Effector memory CD8-positive, alpha-beta T cell (primary cell): ENCODE measurements around the gene ST3GAL2.
"Not testable (repeated sequence)": the region's sequence is repeated elsewhere in the genome, so short reads cannot be mapped to it uniquely, and the experiment has no call there.

ENCODE experiments used
- ATAC-seq: fragments of 150-1000 bp; cut with Tn5 transposase; replicated peaks from 2 replicates; pipeline ENCODE4 v1.10.0; 2021; ENCODE audit warnings: mild to moderate bottlenecking, moderate library complexity
- DNase-seq, 3 experiments: peaks; one replicate each; pipeline ENCODE4 v3.0.0; 2021
- H3K27ac Mint-ChIP-seq, 2 donors: one replicate each; pipeline ENCODE4 v1.8.0; 2022; ENCODE audit warnings: mild to moderate bottlenecking in 2 of 2, mixed read lengths in 2 of 2, moderate library complexity in 2 of 2
- H3K27me3 Mint-ChIP-seq, 2 donors: one replicate each; pipeline ENCODE4 v1.8.0; 2022; ENCODE audit warnings: mixed read lengths in 2 of 2
- H3K36me3 Mint-ChIP-seq: one replicate; pipeline ENCODE4 v1.8.0; 2022; ENCODE audit warnings: mild to moderate bottlenecking, moderate library complexity, mixed read lengths; ENCODE audit not compliant: insufficient read depth
- H3K4me1 Mint-ChIP-seq, 2 donors: one replicate each; pipeline ENCODE4 v1.8.0; 2022; ENCODE audit warnings: low read depth in 2 of 2, mixed read lengths in 2 of 2
- H3K4me3 Mint-ChIP-seq, 2 donors: one replicate each; pipeline ENCODE4 v1.8.0; 2022; ENCODE audit warnings: mild to moderate bottlenecking in 2 of 2, mixed read lengths in 2 of 2, moderate library complexity in 2 of 2
- H3K9me3 Mint-ChIP-seq, 2 donors: one replicate each; pipeline ENCODE4 v1.8.0; 2022; ENCODE audit warnings: mixed read lengths in 2 of 2

Gene ST3GAL2

GRCh38 chr16:70370145-70370544, 68.8 kb downstream of the ST3GAL2 start:
- not testable (repeated sequence) for H3K4me3 Mint-ChIP-seq, H3K9me3 Mint-ChIP-seq, H3K4me1 Mint-ChIP-seq, H3K27me3 Mint-ChIP-seq
- ATAC-seq = peak; percentile 77
- peaks cover 88% of the 10 kb centered on the region for H3K36me3 Mint-ChIP-seq
- peak; percentile 21 to 35 (median 30) for DNase-seq
- peak overlapping the region; percentile 76 to 79 for H3K27ac Mint-ChIP-seq

DNA sequence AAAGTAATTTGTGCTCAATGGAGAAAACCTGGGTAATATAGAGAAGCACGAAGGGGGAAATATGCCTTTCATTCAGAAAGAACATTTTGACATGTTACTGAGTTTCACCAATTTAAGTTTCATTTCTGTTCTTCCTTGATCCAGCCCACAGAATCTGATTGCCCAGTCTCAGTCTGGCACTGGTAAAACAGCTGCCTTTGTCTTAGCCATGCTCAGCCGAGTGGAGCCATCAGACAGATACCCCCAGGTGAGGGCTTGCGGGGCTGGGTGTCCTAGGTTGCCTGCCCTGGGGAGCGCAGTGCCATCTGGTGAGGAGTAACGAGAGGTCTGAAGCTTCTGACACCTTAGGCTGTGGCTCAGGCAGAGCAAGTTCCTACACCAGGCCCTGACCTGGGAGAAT, 74.5 kb downstream of the ST3GAL2 start:
- Mint-ChIP-seq H3K4me3 (no peak overlapping the region), H3K27me3 (no peaks in the 10 kb centered on the region), H3K27ac (no peak overlapping the region), H3K36me3 (peaks cover 97% of the 10 kb centered on the region), H3K4me1 (no peaks in the 10 kb centered on the region), H3K9me3 (no peaks in the 10 kb centered on the region)
- no peak for ATAC-seq
- DNase-seq = no peak

- H3K36me3 Mint-ChIP-seq = peaks cover 95% of the 10 kb centered on the region
- H3K4me1 Mint-ChIP-seq = no peaks in the 10 kb centered on the region
Measured at GRCh38 chr16:70359552-70359951, 79.3 kb downstream of the ST3GAL2 start.

DNA sequence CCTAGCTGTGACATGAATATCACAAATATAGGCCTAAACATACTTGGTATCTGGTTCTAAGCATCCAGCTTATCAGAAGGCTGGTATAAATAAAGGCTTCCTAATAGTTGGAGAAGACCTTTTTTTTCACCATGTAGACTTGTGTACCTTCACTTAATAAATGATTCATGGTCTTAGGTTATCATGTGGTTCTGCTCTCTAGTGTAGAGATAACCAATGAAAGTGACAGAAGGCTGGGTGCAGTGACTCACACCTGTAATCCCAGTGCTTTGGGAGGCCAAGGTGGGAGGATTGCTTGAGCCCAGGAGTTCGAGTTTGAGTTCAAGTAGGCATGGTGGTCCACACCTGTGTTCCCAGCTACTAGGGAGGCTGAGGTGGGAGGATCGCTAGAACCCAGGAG, 89.1 kb downstream of the ST3GAL2 start:
- H3K36me3 Mint-ChIP-seq = peaks cover 72% of the 10 kb centered on the region
- H3K27ac Mint-ChIP-seq = peak overlapping the region in 1 of 2 donors; percentile 73
- H3K27me3 Mint-ChIP-seq = no peaks in the 10 kb centered on the region
- no peak overlapping the region for H3K4me3 Mint-ChIP-seq
- H3K4me1 Mint-ChIP-seq = peaks cover 17 to 28% of the 10 kb centered on the region in 2 donors
- H3K9me3 Mint-ChIP-seq = no peaks in the 10 kb centered on the region
- no peak for DNase-seq
- no peak for ATAC-seq

More at GRCh38 chr16:70359552-70359951, 79.3 kb downstream of the ST3GAL2 start:
- no peaks in the 10 kb centered on the region for H3K27me3 Mint-ChIP-seq
- no peak for ATAC-seq
- H3K4me3 Mint-ChIP-seq = no peak overlapping the region
- DNase-seq = no peak
- no peak overlapping the region for H3K27ac Mint-ChIP-seq
- H3K9me3 Mint-ChIP-seq = no peaks in the 10 kb centered on the region

GRCh38 chr16:70348991-70349390, 89.9 kb downstream of the ST3GAL2 start:
- H3K4me3 Mint-ChIP-seq = no peak overlapping the region
- no peaks in the 10 kb centered on the region for H3K9me3 Mint-ChIP-seq
- H3K27me3 Mint-ChIP-seq = no peaks in the 10 kb centered on the region
- no peak for DNase-seq
- peaks cover 64% of the 10 kb centered on the region for H3K36me3 Mint-ChIP-seq
- no peak for ATAC-seq
- H3K4me1 Mint-ChIP-seq = peaks cover 17 to 28% of the 10 kb centered on the region in 2 donors
- H3K27ac Mint-ChIP-seq = peak overlapping the region; percentile 66 to 73

DNA sequence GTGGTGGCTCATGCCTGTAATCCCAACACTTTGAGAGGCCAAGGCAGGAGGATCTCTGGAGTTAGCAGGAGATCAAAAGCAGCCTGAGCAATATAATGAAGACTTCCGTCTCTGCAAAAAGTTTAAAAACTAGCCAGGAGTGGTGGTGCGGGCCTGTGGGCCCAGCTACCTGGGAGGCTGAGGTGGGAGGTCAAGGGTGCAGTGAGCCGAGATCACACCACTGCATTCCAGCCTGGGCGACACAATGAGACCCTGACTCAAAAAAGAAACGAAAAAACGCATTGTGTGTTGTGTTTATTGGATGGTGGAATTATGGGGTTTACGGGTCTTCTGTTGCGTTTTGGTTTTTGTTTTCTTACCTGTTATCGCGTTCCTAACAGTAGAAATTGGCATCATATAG, 93.1 kb downstream of the ST3GAL2 start:
- H3K27ac Mint-ChIP-seq = peak overlapping the region; percentile 98
- peaks cover 17 to 25% of the 10 kb centered on the region in 2 donors for H3K4me1 Mint-ChIP-seq
- DNase-seq = no peak
- H3K9me3 Mint-ChIP-seq = no peaks in the 10 kb centered on the region
- H3K36me3 Mint-ChIP-seq = peaks cover 36% of the 10 kb centered on the region
- ATAC-seq = no peak
- H3K27me3 Mint-ChIP-seq = no peaks in the 10 kb centered on the region
- peak overlapping the region; percentile 90 to 92 for H3K4me3 Mint-ChIP-seq

- Mint-ChIP-seq H3K27ac (peak overlapping the region; percentile 69 to 81), H3K27me3 (no peaks in the 10 kb centered on the region)
Measured at GRCh38 chr16:70342016-70342415, 96.9 kb downstream of the ST3GAL2 start.

GRCh38 chr16:70341600-70341999, 97.3 kb downstream of the ST3GAL2 start:
- DNase-seq = no peak
- ATAC-seq = no peak
- Mint-ChIP-seq H3K27ac (peak overlapping the region in 1 of 2 donors; percentile 69), H3K36me3 (peaks cover 12% of the 10 kb centered on the region), H3K9me3 (no peaks in the 10 kb centered on the region), H3K27me3 (no peaks in the 10 kb centered on the region), H3K4me1 (peaks cover 4 to 6% of the 10 kb centered on the region in 2 donors), H3K4me3 (no peak overlapping the region)

More at GRCh38 chr16:70342016-70342415, 96.9 kb downstream of the ST3GAL2 start:
- no peak for DNase-seq
- H3K4me1 Mint-ChIP-seq = peaks cover 4 to 6% of the 10 kb centered on the region in 2 donors
- H3K4me3 Mint-ChIP-seq = no peak overlapping the region
- no peaks in the 10 kb centered on the region for H3K9me3 Mint-ChIP-seq
- ATAC-seq = no peak
- peaks cover 16% of the 10 kb centered on the region for H3K36me3 Mint-ChIP-seq

DNA sequence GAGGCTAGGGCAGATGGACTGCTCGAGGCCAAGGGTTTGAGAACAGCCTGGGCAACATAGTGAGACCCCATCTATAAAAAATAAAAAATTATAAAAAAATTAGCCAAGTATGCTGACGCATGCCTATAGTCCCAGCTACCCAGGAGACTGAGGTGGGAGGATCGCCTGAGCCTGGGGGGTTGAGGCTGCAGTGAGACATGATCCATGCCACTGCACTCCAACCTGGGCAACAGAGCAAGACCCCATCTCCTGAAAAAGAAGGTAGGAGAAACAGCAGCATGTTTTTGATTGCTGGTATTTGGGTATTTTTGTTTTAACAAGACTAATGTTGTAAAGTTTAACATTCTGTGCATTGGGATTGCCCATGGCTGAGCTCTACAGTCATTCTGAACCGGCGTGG, 101.1 kb downstream of the ST3GAL2 start:
- H3K4me3 Mint-ChIP-seq = no peak overlapping the region
- no peaks in the 10 kb centered on the region for H3K4me1 Mint-ChIP-seq
- peaks cover 18% of the 10 kb centered on the region for H3K36me3 Mint-ChIP-seq
- H3K27ac Mint-ChIP-seq = no peak overlapping the region
- DNase-seq (no peak), ATAC-seq (no peak)
- H3K9me3 Mint-ChIP-seq = no peaks in the 10 kb centered on the region
- H3K27me3 Mint-ChIP-seq = no peaks in the 10 kb centered on the region

DNA sequence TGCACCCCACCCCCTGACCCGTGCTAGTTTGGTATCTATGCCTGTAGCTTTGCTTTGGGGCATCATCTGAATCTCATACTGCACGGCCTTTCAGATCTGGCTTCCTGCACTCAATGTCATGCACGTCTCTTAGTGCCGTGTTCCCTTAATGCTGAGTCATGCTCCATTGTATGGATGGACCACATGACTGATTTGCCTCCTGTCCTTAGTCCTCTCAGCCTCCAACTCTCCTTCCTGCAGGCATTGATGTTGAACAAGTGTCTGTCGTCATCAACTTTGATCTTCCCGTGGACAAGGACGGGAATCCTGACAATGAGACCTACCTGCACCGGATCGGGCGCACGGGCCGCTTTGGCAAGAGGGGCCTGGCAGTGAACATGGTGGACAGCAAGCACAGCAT, 106.2 kb downstream of the ST3GAL2 start:
- not testable (repeated sequence) for H3K4me3 Mint-ChIP-seq, ATAC-seq, H3K27ac Mint-ChIP-seq, DNase-seq, H3K27me3 Mint-ChIP-seq, H3K9me3 Mint-ChIP-seq, H3K4me1 Mint-ChIP-seq
- peaks cover 56% of the 10 kb centered on the region for H3K36me3 Mint-ChIP-seq

DNA sequence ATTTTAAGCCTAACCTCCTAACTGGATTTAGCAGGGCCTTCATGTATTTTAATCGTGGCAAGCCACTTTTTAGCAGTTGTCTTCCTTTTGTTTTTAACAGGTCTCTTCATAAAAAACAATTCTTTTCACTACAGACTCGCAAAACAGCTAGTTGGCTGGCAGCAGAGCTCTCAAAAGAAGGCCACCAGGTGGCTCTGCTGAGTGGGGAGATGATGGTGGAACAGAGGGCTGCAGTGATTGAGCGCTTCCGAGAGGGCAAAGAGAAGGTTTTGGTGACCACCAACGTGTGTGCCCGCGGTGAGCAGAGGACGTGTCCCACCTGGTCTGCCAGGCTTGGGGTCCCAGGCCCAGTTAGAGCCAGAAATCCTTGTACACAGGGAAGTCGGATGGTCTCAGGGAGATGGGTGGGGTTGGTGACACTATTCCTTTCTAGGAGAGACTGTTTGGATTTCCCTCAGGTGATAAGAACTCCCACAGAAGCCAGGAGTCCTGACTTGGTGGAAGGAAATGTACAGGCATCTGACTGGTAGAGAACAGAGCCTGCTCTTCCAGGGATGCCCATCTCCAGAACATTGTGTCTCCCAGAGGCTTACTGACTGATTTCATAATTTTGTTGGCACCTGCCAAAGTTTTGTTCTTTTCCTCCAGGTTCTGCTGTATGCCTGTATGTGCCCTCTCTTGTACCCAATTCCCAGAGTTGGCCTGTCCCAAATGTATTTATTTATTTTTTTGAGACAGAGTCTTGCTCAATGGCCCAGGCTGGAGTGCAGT, 107.1 kb downstream of the ST3GAL2 start:
- no peaks in the 10 kb centered on the region for H3K27me3 Mint-ChIP-seq
- no peaks in the 10 kb centered on the region for H3K4me1 Mint-ChIP-seq
- DNase-seq = peak in 1 of 3 experiments; percentile 8
- H3K4me3 Mint-ChIP-seq = no peak overlapping the region
- peak overlapping the region in 1 of 2 donors; percentile 17 for H3K27ac Mint-ChIP-seq
- H3K9me3 Mint-ChIP-seq = no peaks in the 10 kb centered on the region
- ATAC-seq = peak; percentile 32
- H3K36me3 Mint-ChIP-seq = peaks cover 65% of the 10 kb centered on the region

- no peaks in the 10 kb centered on the region for H3K27me3 Mint-ChIP-seq
- peak overlapping the region in 1 of 2 donors; percentile 17 for H3K27ac Mint-ChIP-seq
- H3K4me3 Mint-ChIP-seq = no peak overlapping the region
- H3K36me3 Mint-ChIP-seq = peaks cover 64% of the 10 kb centered on the region
- no peaks in the 10 kb centered on the region for H3K4me1 Mint-ChIP-seq
- no peak for ATAC-seq
- no peaks in the 10 kb centered on the region for H3K9me3 Mint-ChIP-seq
- no peak for DNase-seq
Measured at GRCh38 chr16:70331091-70331490, 107.8 kb downstream of the ST3GAL2 start.
